ENCODE data around the gene TMEM52B.
"Not testable (repeated sequence)": the region's sequence is repeated elsewhere in the genome, so short reads cannot be mapped to it uniquely, and the experiment has no call there.

TMEM52B gene

DNA sequence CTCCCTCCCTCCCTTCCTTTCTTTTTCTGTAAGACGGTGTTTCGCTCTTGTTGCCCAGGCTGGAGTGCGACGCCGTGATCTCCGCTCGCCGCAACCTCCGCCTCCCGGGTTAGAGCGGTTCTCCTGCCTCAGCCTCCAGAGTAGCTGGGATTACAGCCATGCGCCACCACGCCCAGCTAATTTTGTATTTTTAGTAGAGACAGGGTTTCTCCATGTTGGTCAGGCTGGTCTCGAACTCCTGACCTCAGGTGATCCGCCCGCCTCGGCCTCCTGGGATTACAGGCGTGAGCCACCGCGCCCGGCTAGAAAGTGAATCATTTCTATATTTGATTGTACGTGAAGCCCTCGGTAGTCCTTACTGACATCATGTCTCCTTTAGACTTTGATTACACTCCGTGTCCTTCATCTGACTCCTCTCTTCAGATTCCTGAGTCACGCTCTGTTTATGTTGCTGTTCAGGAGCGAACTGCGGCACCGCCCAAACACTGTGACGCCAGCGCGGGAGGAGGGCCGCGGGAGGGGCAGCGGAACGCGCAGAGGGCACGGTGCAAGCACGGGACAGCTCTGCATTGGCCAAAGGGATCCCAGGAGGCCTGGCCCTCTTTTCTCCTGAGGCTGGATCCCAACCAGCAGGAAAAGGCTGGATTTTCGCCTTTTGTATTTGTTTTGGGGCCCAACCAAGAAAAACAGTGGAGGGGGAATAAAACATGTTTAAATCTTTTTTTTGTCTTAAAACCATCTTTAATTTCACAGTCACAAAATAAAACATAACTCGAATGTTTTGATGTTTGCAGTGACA lies 33.3 kb downstream of the TMEM52B start:
- DNase-seq = peak; percentile 66 to 67

DNA sequence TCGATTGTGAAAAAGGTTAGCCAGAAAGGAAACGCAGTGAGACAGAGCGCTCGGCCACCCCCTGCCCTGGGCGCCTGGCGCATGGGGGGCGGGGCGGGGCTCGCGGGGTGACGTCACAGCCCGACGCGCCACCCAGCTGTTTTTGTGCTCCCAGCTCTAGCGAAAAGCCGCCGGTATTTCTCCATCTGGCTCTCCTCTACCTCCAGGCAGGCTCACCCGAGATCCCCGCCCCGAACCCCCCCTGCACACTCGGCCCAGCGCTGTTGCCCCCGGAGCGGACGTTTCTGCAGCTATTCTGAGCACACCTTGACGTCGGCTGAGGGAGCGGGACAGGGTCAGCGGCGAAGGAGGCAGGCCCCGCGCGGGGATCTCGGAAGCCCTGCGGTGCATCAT lies 33.9 kb downstream of the TMEM52B start, which contains the start of gene GABARAPL1:
GABARAPL1 (plus strand) TSS at position 139 of the 393 bp plus-strand sequence; CDS start at position 392, 253 bp downstream.
- DNase-seq = peak in 1 of 2 experiments; percentile 5

DNA sequence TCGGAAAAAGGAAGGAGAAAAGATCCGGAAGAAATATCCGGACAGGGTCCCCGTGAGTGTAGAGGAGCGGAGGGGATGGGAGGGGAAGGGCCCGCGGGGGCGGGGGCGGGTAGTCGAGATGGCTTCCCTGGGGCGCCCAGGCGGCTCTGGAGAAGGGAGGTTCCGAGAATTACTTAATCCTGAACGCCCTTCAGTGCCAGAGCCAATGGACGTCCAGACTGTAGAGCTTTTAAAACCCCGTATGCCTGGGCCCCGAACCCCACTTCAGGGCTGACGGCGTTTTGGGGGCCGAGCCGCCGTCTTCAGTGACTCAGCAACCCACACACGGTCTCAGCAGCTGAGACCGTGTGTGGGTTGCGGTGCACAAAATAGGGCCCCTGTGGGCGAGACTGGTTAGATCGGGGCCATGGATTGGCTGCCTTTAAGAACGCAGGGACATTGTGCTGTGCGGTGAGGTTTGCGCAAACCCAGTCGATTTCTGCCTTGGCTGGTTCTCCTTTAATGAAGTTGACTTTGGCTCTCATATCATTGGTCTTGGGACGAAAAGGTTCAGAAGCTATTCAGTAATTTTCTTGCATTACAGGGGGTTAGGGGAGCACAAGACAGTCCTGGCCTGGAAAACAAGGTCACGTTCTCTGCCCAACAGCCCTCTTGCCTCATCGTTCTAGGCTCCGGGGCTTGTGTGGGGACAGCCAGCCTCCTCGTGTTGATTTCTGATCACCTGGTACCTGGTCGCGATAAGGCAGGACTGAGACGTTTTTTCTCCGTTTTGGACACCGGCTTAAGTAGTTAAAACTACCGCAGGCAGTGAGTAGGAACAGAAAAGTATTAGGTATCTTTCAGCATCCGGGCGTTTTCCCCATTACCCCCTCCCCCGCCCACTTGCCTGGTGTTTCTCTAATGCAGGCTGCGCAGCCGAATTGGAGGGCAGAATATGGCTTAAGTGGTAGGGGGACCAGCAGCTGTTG lies 34.6 kb downstream of the TMEM52B start:
- DNase-seq = peak; percentile 48 to 52

GRCh38 chr12:10214136-10214894 lies 35.5 kb downstream of the TMEM52B start:
- DNase-seq = no peak

DNA sequence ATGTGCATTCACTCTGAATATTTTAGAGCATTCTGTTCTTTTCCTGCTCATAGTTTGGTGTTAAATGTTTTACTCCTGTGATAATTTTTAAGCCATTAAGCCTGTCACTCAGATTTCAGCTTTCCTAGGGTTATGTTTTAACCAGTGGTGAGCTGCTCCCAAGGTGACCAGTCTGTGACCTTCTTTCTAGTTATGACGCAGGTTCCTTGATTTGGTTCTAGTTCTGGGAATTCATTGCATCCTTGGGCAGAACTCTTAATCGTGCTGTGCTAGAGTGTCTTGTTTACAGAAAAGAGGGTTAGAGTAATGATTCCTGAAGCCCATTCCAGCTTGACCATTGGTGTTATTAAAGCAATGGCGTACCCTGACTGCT lies 36.0 kb downstream of the TMEM52B start:
- no peak for DNase-seq

DNA sequence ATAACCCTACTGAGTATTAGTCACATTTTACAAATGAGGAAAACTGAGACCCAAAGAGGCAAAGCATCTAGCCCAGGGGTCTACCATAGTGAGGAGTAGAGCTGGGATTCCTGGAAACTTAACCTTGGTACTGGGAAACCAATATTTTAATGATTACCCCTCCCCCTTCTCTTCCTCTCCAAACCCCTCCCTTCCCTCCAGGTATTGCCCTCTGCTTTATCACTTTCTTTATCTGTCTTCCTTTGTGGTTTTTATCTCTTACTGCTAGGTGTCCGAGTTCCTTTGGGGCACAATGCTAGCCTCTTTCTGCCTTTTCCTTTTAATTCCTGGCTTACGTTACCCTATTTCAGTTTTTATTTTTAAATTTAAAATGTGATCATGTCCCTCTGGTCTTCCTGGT lies 36.6 kb downstream of the TMEM52B start:
- no peak for DNase-seq

GRCh38 chr12:10215946-10216345 lies 37.1 kb downstream of the TMEM52B start:
- not testable (repeated sequence) for DNase-seq

DNA sequence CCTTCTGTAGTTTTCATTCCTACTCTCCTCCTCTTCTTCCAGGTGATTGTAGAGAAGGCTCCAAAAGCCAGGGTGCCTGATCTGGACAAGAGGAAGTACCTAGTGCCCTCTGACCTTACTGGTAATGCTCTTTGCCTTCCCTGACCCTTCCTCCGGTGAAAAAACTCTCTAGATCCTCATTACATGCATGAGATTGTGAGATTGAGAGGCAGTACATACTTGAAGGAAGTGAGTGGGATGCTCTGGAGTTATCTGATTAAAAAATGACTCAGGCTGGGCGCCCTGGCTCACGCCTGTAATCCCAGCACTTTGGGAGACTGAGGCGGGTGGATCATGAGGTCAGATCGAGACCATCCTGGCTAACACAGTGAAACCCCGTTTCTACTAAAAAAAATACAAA lies 39.2 kb downstream of the TMEM52B start:
- no peak for DNase-seq

- DNase-seq = no peak
Observed at GRCh38 chr12:10220398-10221077, 41.7 kb downstream of the TMEM52B start.

DNA sequence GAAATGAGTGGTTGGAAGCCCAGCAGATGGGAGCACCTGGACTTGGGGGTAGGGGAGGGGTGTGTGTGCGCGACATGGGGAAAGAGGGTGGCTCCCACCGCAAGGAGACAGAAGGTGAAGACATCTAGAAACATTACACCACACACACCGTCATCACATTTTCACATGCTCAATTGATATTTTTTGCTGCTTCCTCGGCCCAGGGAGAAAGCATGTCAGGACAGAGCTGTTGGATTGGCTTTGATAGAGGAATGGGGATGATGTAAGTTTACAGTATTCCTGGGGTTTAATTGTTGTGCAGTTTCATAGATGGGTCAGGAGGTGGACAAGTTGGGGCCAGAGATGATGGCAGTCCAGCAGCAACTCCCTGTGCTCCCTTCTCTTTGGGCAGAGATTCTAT lies 43.0 kb downstream of the TMEM52B start:
- DNase-seq = no peak

GRCh38 chr12:10223208-10223607 lies 44.4 kb downstream of the TMEM52B start:
- DNase-seq = no peak

- DNase-seq = not testable (repeated sequence)
Observed at GRCh38 chr12:10225426-10225825, 46.6 kb downstream of the TMEM52B start.

DNA sequence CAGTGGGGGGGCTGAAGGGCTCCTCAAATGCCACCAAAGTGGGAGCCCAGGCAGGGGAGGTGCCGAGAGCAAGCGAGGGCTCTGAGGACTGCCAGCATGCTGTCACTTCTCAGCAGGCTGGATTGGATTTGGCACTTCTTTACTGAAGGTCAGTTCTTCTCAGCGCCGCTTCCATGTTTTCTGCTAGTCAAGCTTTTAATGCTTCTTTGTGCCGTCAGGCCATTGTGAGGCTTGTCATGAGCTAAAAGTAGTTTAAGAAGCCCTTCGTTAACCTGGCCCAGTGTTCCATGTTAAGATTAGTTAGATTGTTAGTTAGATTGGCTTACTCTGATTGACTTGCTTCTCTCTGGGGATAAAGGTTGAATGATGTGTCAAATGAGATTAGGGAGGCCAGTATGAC lies 47.3 kb downstream of the TMEM52B start:
- DNase-seq = no peak

DNA sequence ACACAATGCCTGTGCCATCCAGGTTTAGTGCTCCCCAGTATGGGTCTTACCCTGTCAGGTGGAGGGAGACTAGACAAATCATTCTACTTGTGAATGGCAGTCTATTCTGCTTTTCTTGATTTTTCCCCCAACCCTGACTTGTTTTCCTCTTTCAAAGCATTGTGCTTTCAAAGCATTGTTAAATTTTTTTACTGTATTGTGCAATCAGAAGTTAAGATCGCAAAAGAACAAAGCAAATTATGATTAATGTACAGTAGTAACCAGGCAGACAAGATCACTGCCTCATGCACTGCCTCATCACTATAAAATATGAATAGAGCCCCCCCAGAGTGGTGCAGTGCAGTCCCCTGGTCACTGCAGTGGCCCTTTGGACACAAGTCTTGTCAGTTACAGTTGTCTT lies 47.9 kb downstream of the TMEM52B start:
- DNase-seq = no peak

GRCh38 chr12:10227648-10228047 lies 48.8 kb downstream of the TMEM52B start:
- no peak for DNase-seq

DNA sequence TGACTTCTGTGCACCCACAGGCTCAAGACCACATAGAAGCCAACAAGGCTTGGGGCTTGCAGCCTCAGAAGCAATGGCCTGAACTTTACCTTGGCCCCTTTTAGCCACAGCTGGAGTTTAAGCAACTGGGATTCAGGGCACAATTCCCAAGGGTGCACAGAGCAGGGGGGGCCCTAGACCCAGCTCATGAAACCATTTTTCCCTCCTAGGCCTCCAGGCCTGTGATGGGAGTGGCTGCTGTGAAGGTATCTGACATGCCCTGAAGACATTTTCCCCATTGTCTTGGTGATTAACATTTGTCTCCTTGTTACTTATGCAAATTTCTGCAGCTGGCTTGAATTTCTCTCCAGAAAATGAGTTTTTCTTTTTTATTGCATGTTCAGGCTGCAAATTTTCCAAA lies 55.7 kb downstream of the TMEM52B start:
- no peak for DNase-seq

- peak; percentile 36 to 51 for DNase-seq
Observed at GRCh38 chr12:10235761-10236631, 57.2 kb downstream of the TMEM52B start.

DNA sequence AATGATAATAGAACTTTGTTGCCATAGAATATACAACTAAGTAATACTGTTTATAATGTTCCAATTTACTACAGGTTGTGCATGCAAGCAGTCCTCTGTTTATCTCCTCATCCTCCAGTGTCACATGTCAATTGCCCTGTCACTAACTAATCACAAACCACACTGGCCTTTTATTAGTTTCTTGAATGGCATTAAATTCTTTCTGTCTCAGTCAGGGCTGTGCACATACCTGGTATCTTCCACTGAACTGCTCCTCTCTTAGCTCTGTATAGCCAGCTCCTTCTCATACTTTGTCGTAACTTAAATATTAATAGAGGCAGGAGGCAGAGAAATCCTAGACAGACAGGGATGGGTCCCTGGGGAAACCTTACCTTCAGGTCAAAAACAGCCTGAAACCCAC lies 57.9 kb downstream of the TMEM52B start:
- DNase-seq = no peak

DNA sequence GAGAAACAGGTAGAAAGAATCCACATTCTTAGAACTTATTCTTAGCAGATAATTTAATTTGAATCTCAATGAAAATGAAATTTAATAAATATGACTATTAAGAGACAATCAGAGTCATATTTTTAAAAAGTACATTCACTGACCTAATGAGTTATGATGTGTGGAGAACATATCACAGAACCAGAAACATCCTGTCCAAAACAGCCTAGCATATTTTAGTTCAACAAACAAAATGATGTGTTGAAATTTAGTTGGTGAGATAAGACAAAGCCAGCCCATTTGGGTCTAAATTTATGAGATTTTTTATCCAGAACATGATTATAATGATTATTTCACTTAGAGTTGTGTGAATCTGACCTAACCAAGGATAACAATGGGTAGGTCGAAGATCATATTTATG lies 59.7 kb downstream of the TMEM52B start:
- DNase-seq = no peak

DNA sequence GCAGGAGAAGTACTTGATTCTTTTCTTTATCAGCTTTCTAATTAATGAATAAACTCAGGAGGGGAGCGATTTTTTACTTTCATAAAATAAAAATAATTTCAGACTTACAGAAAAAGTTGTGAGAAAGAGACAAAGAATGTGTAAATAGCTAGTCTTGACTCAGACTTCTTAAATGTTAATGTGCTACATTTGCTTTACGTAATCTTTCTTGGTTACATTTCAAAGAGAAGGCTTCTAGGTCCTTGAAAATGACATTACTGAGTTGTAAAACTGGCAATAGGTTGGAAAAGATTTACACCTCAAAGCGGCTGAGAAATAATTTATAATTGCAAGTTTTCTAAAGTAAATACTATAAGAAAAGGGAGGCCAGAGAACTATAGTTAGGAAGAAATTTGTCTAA lies 62.5 kb downstream of the TMEM52B start:
- no peak for DNase-seq

Data from AML-193 (cell line).